Muscle of leg (tissue), 11 donors: ENCODE data around the gene TMPRSS7. TPM values are rescaled to one million over a fixed set of nuclear protein-coding genes. Genes with fewer than 3 reads are reported as not detected.

Experiments used
- DNase-seq: peaks from one replicate; pipeline ENCODE4 v3.0.0; 2013
- H3K27ac ChIP-seq: one replicate; pipeline ENCODE4 v1.5.1; 2013; ENCODE audit warnings: mild to moderate bottlenecking, low read length, control low read depth
- H3K27me3 ChIP-seq: one replicate; pipeline ENCODE4 v1.6.1; 2013; ENCODE audit warnings: low read length; ENCODE audit not compliant: control insufficient read depth, insufficient read depth
- H3K36me3 ChIP-seq: one replicate; pipeline ENCODE4 v1.6.1; 2013; ENCODE audit warnings: low read length; ENCODE audit not compliant: control insufficient read depth, insufficient read depth
- H3K4me1 ChIP-seq: one replicate; pipeline ENCODE4 v1.6.1; 2013; ENCODE audit warnings: low read length; ENCODE audit not compliant: control insufficient read depth, insufficient read depth
- H3K4me3 ChIP-seq: one replicate; pipeline ENCODE4 v1.5.1; 2013; ENCODE audit warnings: low read length, control low read depth
- H3K9me3 ChIP-seq: replicated peaks from 2 replicates; pipeline ENCODE4 v1.6.1; 2013; ENCODE audit warnings: low read depth, low read length; ENCODE audit not compliant: control insufficient read depth
- WGBS: methylation state at CpG from one replicate; pipeline ENCODE4 v1.1.5; 2013; ENCODE audit warnings: missing lambda C conversion rate; ENCODE audit not compliant: insufficient coverage; 5-methylcytosine and 5-hydroxymethylcytosine counted together
- polyA plus RNA-seq, 8 donors: library from polyadenylated mRNA; unstranded; fragments of 120-200 nt; gene quantifications; one replicate each; pipeline versions ENCODE4 v1.2.1 to v1.2.3, GENCODE V29; 2013; ENCODE audit warnings: inconsistent platforms in 1 of 8, low replicate concordance in 1 of 8; ENCODE audit not compliant: insufficient read length in 8 of 8, insufficient read depth in 1 of 8
- total RNA-seq: library from RNA; stranded (reverse); fragments of 120-200 nt; gene quantifications from one replicate; pipeline ENCODE4 v1.2.4, GENCODE V29; 2013

The TMPRSS7 gene
- total and polyA plus RNA-seq, 9 donors = 0.09 TPM; not detected in 8

DNA sequence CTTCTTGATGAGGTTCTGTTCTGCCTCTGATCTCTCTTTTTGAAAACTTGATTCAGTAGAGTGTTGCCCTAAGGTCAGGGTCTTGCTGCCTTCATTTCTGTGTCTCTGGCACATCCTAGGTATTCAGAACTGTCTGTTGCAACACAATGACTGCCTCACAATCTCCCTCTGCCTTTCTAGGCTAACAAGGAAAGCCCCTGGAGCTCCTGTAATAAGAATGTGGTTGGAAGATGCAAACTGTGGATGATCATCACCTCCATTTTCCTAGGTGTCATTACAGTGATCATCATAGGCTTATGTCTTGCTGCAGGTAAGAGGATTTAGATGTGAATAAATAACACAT is 58.6 kb downstream of the TMPRSS7 start:
- H3K4me3 ChIP-seq = no peak overlapping the region
- H3K4me1 ChIP-seq = peaks cover 12% of the 10 kb centered on the region
- H3K27me3 ChIP-seq = peaks cover 2% of the 10 kb centered on the region
- H3K9me3 ChIP-seq = no peaks in the 10 kb centered on the region
- no peak for DNase-seq
- no peak overlapping the region for H3K27ac ChIP-seq
- H3K36me3 ChIP-seq = no peaks in the 10 kb centered on the region

DNA sequence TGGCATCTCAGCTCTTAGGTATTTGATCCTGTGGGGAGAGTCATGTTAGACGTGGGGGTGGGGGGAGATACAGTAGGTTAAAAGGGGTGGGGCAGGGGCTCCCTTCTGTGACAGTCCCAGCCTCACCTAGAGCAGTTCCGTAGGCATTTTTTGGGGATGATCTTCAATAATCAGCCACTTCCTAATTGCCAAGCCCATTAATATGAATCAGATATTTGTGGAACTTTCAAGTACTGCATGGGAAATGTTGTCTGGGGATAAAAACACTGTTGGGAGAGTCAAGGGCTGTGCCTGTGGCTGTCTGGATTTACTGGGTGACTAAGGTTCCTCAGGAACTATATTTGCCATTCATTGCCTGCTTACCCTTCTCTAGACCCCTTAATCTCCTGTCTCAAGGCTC is 61.2 kb downstream of the TMPRSS7 start:
- Histone ChIP-seq H3K27ac (no peak overlapping the region), H3K27me3 (peaks cover 2% of the 10 kb centered on the region), H3K9me3 (no peaks in the 10 kb centered on the region), H3K36me3 (no peaks in the 10 kb centered on the region), H3K4me1 (peaks cover 10% of the 10 kb centered on the region), H3K4me3 (no peak overlapping the region)
- no peak for DNase-seq
- WGBS = no CpG with 5 or more reads among the region's 2 CpGs

DNA sequence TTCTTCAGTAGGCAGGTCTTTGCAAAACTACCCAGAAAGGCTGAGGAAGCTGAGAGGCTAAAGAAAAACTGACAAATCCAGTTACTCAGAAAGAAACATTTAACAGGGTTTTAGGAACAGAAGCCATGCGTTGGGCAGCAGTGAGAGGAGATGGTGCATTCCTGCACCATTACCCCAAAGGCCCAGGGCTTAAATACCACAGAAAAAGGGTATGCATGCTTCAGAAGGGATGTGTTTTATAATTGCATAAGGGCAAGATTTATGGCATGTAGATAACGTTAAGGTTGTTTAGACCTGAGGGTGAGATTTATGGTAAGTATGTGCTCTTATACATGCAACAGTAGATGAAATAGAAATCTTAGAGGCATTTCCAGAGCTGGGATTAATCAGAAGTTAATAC is 61.6 kb downstream of the TMPRSS7 start:
- no peak for DNase-seq
- no peak overlapping the region for H3K27ac ChIP-seq
- H3K9me3 ChIP-seq = no peaks in the 10 kb centered on the region
- H3K4me3 ChIP-seq = no peak overlapping the region
- peaks cover 2% of the 10 kb centered on the region for H3K27me3 ChIP-seq
- WGBS = no CpG with 5 or more reads among the region's 2 CpGs
- no peaks in the 10 kb centered on the region for H3K36me3 ChIP-seq
- peaks cover 8% of the 10 kb centered on the region for H3K4me1 ChIP-seq

DNA sequence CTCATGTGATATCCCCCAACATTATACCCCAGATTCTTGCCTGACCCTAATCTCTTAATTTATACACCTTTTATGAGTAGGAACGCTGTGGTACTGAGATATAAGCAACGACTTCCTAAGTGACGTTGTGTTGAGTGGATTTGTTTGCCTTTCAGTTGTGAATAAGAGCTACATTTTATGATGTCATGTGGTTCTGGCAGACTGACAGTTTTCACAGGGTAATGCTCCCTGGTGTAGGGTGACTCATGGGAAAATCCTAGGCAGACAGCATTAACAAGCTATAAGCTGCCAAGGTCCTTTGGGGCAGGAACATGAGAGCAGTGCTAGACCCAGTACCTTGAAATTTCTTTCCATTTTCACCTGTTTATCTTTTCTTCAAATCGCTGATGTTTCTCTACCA is 62.8 kb downstream of the TMPRSS7 start:
- no peaks in the 10 kb centered on the region for H3K36me3 ChIP-seq
- no peak overlapping the region for H3K4me3 ChIP-seq
- WGBS = 0% methylated on average over 1 of the region's 4 CpGs
- no peak for DNase-seq
- H3K9me3 ChIP-seq = no peaks in the 10 kb centered on the region
- H3K27me3 ChIP-seq = no peaks in the 10 kb centered on the region
- H3K4me1 ChIP-seq = peaks cover 3% of the 10 kb centered on the region
- H3K27ac ChIP-seq = no peak overlapping the region

DNA sequence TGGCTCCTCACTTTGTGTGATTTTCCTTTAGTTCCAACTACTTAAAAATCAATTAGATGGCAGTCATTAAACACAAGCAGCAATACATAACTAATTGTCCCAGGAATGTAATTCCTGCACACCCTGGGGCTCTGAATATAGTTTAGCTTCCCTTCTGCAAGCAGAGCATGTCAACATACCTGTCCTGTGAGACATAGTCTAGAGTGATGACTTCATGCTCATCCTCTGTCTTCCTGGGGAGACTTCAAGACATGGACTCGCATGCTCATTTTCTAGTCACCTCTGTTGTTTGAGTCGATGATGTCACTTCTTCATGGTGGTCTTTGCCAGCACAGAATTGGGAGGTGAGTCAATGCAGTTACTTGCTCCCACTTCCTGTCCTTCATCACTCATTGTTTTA is 67.4 kb downstream of the TMPRSS7 start:
- no peaks in the 10 kb centered on the region for H3K4me1 ChIP-seq
- WGBS = 76% methylated on average over 2 of the region's 2 CpGs
- no peak overlapping the region for H3K27ac ChIP-seq
- H3K27me3 ChIP-seq = no peaks in the 10 kb centered on the region
- H3K4me3 ChIP-seq = no peak overlapping the region
- no peaks in the 10 kb centered on the region for H3K9me3 ChIP-seq
- H3K36me3 ChIP-seq = no peaks in the 10 kb centered on the region
- no peak for DNase-seq

DNA sequence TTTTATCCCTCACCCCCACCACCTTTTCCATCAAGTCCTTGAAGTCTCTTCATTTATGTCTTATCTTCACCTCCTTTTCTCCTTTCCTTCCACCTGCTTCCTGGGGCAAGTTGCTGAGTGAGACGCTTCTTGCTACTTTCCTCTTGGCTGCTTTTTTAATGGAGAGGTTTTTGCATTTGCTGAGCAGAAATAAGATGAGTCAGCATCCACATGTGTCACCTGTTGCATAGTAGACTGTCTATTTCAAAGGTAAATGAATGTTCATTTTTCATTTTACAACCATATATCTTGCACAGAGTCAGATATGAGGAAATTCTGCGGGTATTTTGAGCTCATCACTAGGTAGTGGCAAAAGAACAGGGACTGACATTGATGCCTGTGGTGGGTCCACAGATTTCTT is 70.2 kb downstream of the TMPRSS7 start:
- Histone ChIP-seq H3K9me3 (no peaks in the 10 kb centered on the region), H3K27ac (no peak overlapping the region), H3K27me3 (no peaks in the 10 kb centered on the region), H3K4me3 (no peak overlapping the region), H3K4me1 (no peaks in the 10 kb centered on the region), H3K36me3 (no peaks in the 10 kb centered on the region)
- no peak for DNase-seq
- no CpG with 5 or more reads among the region's 2 CpGs for WGBS

DNA sequence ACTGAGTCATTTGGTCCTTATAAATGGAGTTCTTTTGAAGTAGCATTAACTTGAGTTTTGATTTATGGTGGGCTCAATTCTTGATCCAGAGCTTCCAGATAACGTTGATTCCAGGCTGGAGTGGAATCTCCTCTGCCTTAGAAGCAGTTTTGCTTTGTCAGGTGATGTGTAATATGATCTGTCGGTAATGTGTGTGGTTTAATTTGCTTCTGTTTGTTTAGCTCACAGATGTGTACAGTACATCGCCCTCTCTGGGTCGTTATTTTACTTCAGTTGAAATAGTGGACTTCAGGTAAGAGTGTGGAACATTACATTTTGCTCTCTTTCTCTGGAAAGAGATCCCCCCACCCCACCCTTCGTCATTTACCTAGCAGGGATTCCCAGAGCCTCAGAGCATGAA is 74.8 kb downstream of the TMPRSS7 start:
- Histone ChIP-seq H3K4me1 (no peaks in the 10 kb centered on the region), H3K4me3 (no peak overlapping the region), H3K36me3 (no peaks in the 10 kb centered on the region), H3K9me3 (no peaks in the 10 kb centered on the region), H3K27ac (no peak overlapping the region), H3K27me3 (no peaks in the 10 kb centered on the region)
- DNase-seq = no peak
- 20% methylated on average over 1 of the region's 5 CpGs for WGBS

DNA sequence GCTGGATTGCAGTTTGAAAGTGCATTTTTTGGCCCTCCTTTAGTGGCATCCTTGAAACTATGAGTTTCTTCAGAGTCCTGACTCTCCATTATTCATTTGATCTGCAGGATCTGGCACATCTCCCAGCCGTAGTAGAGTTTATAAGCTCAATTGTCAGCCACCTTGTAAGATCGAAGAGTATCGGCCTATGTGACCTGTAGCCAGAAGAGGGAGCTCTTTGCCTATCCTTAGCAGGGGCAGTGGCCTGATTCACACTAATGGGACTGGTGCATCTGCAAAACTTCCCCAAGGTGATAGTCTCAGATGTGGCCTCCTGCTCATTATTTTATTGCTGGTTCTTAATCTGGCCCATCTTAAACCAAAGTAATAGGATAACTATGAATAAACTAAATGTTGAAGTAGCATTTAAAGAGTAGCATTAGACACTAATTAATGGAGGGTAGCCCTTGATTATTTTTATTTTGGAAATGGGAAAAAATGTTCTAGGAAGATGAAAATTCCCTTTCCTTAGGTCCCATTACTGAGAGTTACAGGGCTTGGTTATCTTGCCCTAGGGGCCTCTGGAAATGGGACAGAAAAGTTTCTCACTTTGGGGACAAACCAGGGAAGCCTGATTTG is 77.4 kb downstream of the TMPRSS7 start:
- WGBS = 20% methylated on average over 1 of the region's 3 CpGs
- no peak overlapping the region for H3K4me3 ChIP-seq
- H3K9me3 ChIP-seq = no peaks in the 10 kb centered on the region
- no peak overlapping the region for H3K27ac ChIP-seq
- H3K27me3 ChIP-seq = no peaks in the 10 kb centered on the region
- no peaks in the 10 kb centered on the region for H3K36me3 ChIP-seq
- peak; percentile 72 for DNase-seq
- peaks cover 17% of the 10 kb centered on the region for H3K4me1 ChIP-seq

DNA sequence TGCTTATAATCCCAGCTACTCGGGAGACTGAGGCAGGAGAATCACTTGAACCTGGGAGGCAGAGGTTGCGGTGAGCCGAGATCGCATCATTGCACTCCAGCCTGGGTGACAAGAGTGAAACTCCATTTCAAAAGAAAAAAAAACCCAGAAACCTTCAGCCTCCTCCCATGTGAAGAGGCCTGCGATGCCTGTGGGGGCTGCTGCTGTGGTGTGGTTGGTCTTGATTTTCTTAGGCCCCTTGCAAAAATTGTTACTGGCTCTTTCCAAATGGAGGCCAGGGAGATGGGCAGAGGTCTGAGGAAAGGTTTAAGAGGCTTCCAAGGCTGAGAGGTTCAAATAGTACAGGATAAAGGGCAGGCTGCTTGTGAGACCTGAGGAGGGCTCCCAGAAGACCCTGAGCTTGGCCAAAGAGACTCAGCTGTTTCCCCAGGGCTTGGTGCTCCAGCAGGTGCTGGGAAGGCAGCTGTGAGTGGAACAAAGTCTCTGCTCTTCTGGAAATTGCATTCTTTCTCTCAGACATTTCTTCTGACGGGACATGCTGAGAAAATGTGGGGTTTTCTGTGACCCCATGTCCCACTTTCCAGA is 80.1 kb downstream of the TMPRSS7 start:
- Histone ChIP-seq H3K27me3 (no peaks in the 10 kb centered on the region), H3K9me3 (no peaks in the 10 kb centered on the region), H3K4me3 (no peak overlapping the region), H3K4me1 (peaks cover 20% of the 10 kb centered on the region), H3K36me3 (no peaks in the 10 kb centered on the region), H3K27ac (peak overlapping the region; percentile 71)
- DNase-seq = peak; percentile 42
- no CpG with 5 or more reads among the region's 6 CpGs for WGBS

DNA sequence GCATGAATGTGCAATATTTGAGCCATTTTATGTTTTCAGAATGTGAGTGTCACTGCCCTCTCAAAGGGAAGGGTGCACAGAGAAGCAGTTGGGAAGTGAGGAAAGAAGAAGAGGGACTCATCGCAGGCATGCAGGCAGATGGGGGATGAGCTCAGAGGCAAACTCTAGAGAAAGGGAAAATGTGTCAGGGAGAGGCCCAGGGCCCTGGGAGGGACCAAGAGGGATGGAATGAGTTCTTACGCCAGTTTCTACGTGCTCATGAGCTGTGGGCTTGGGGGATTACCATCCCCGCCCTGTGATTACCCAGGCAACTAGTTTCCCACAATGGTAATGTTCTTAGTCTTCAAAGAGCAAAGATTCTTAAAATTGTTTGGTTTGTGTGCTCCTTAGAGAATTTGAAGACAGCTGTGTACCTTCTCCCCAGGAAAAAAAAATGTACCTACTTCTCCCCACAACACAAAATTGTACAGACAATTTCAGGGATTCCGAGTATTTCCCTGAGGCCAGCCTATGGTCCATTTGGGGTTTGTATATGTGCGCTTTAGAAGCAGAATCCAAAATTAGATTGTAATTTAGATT is 80.7 kb downstream of the TMPRSS7 start:
- Histone ChIP-seq H3K4me3 (no peak overlapping the region), H3K36me3 (no peaks in the 10 kb centered on the region), H3K27me3 (no peaks in the 10 kb centered on the region), H3K4me1 (peaks cover 24% of the 10 kb centered on the region), H3K27ac (peak overlapping the region; percentile 71), H3K9me3 (no peaks in the 10 kb centered on the region)
- DNase-seq = peak; percentile 50
- WGBS = 63% methylated on average over 2 of the region's 6 CpGs
